Ectodermal cell (in vitro differentiated cells): ENCODE results near the gene NGFR.
A peak's percentile ranks its signal among the peaks of the same experiment; 100 is the strongest.
"Not testable (repeated sequence)": the region's sequence is repeated elsewhere in the genome, so short reads cannot be mapped to it uniquely, and the experiment has no call there.

ENCODE experiments used
- H3K27ac ChIP-seq: 2 replicates; pipeline ENCODE4 v1.7.0; 2013; ENCODE audit warnings: mild to moderate bottlenecking, low read depth, low read length; ENCODE audit not compliant: insufficient read depth, poor library complexity, severe bottlenecking
- H3K27me3 ChIP-seq: 2 replicates; pipeline ENCODE4 v1.7.0; 2013; ENCODE audit warnings: mild to moderate bottlenecking, low read length; ENCODE audit not compliant: insufficient read depth, control insufficient read depth, poor library complexity, severe bottlenecking
- H3K36me3 ChIP-seq: one replicate; pipeline ENCODE4 v1.7.0; 2013; ENCODE audit warnings: low read length; ENCODE audit not compliant: control insufficient read depth, insufficient read depth
- H3K4me1 ChIP-seq: one replicate; pipeline ENCODE4 v1.7.0; 2013; ENCODE audit warnings: low read length; ENCODE audit not compliant: control insufficient read depth, insufficient read depth
- H3K4me3 ChIP-seq: 2 replicates; pipeline ENCODE4 v1.7.0; 2013; ENCODE audit warnings: low read depth, low read length, control low read depth; ENCODE audit not compliant: insufficient read depth
- H3K9me3 ChIP-seq: 2 replicates; pipeline ENCODE4 v1.7.0; 2013; ENCODE audit warnings: mild to moderate bottlenecking, low read length, moderate library complexity; ENCODE audit not compliant: control insufficient read depth
- WGBS, 2 experiments: methylation state at CpG; one replicate each; pipeline ENCODE4 v1.1.7; 2013; ENCODE audit warnings: missing lambda C conversion rate in 2 of 2; 5-methylcytosine and 5-hydroxymethylcytosine counted together

The NGFR gene

GRCh38 chr17:49496183-49496866 is 1.2 kb downstream of the NGFR start:
- peaks cover 56% of the 10 kb centered on the region for H3K27me3 ChIP-seq

GRCh38 chr17:49496867-49497147 is 1.7 kb downstream of the NGFR start:
- WGBS, 2 experiments: 3% methylated on average over 13 of the region's 13 CpGs
- Histone ChIP-seq H3K4me3 (peak overlapping the region; percentile 61), H3K9me3 (no peaks in the 10 kb centered on the region), H3K4me1 (peaks cover 4% of the 10 kb centered on the region), H3K36me3 (no peaks in the 10 kb centered on the region), H3K27ac (no peak overlapping the region), H3K27me3 (peaks cover 56% of the 10 kb centered on the region)

More at GRCh38 chr17:49496183-49496866, 1.2 kb downstream of the NGFR start:
- Histone ChIP-seq H3K9me3 (no peaks in the 10 kb centered on the region), H3K27ac (no peak overlapping the region), H3K4me1 (no peaks in the 10 kb centered on the region), H3K36me3 (no peaks in the 10 kb centered on the region), H3K4me3 (peak overlapping the region; percentile 61)
- WGBS, 2 experiments: 0 to 1% methylated on average over 85 of the region's 85 CpGs

GRCh38 chr17:49497148-49498028 is 2.3 kb downstream of the NGFR start:
- Histone ChIP-seq H3K36me3 (no peaks in the 10 kb centered on the region), H3K27ac (no peak overlapping the region), H3K4me1 (peaks cover 8% of the 10 kb centered on the region), H3K9me3 (no peaks in the 10 kb centered on the region), H3K27me3 (peaks cover 56% of the 10 kb centered on the region), H3K4me3 (peak overlapping the region; percentile 61)
- 1% methylated on average over 74 to 75 of the region's 75 CpGs for WGBS, 2 experiments

DNA sequence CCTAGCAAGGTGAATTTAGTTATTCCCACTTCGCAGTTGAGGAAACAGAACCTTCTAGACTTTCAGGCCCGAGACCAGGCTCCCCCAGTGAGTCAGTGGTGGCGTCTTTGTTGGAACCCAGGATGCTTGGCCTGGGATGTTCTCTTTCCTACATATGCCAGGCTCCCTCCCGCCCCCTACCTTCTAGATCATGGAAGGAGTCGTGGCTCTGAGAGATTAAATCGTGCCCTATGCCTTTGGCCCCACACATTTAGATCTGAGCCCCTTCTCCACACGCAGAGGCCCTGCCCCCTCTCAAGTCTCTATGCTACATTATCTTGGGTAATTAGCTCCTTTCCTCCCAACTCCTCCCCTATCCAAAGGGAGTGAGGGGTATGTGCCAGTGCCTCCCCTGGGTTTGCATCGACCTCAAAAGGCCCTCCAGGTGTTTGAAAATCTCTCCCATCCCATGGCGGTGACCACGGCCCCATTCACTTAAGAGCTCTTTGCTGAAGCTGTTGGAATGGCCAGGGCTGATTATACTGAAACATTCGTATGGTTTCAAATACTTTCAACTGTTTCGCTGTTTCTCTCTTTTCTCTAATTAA is 3.0 kb downstream of the NGFR start:
- peaks cover 12% of the 10 kb centered on the region for H3K4me1 ChIP-seq
- WGBS, 2 experiments: 19 to 20% methylated on average over 12 of the region's 12 CpGs
- H3K27ac ChIP-seq: no peak overlapping the region
- H3K4me3 ChIP-seq: peak overlapping the region; percentile 61
- H3K9me3 ChIP-seq: no peaks in the 10 kb centered on the region
- H3K36me3 ChIP-seq: no peaks in the 10 kb centered on the region
- H3K27me3 ChIP-seq: peaks cover 56% of the 10 kb centered on the region

DNA sequence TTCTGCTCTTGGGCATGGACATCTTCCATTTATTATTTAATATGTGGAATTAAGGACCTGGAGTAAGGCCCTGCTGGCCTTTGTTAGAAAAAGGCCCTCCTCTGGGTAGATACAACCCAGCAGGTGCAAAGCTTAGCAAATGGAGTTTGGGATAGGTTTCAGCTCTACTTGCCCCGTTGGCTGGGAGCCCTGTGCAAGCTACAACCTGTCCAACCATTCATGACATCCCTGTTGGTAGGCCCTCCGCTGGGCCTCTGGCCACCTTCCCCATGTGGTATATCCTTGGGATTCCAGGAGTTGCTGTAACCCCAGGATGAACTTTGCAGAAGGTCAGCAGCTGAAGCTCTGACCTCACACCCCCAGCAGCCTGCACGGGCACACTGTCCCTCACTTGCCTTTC is 6.4 kb downstream of the NGFR start:
- WGBS, 2 experiments: 81 to 82% methylated on average over 3 of the region's 3 CpGs
- peaks cover 12% of the 10 kb centered on the region for H3K4me1 ChIP-seq
- H3K27me3 ChIP-seq: peaks cover 28% of the 10 kb centered on the region
- H3K27ac ChIP-seq: no peak overlapping the region
- H3K9me3 ChIP-seq: no peaks in the 10 kb centered on the region
- no peaks in the 10 kb centered on the region for H3K36me3 ChIP-seq
- no peak overlapping the region for H3K4me3 ChIP-seq

DNA sequence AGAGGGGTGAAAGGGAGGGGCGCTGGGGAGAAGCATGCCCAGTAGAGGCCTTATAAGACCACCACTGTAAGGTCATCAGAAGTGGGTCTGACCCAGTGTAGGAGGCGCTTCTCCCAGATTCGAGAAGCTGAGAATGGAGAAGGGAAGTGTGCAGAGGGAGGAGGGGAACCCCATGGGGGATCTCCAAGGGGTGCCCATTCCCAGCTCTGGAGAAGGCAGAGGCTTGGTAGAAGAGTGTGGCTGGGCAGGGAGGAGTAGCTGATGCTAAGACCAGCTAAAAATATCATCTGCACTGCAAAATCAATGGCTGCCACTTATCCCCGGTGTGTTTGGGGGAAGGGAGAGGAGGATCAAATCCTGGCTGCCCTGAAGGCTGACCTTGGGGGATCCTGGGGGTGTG is 7.2 kb downstream of the NGFR start:
- no peak overlapping the region for H3K4me3 ChIP-seq
- no peaks in the 10 kb centered on the region for H3K36me3 ChIP-seq
- H3K27me3 ChIP-seq: peaks cover 20% of the 10 kb centered on the region
- 70 to 71% methylated on average over 4 of the region's 4 CpGs for WGBS, 2 experiments
- H3K4me1 ChIP-seq: peaks cover 18% of the 10 kb centered on the region
- no peak overlapping the region for H3K27ac ChIP-seq
- no peaks in the 10 kb centered on the region for H3K9me3 ChIP-seq

DNA sequence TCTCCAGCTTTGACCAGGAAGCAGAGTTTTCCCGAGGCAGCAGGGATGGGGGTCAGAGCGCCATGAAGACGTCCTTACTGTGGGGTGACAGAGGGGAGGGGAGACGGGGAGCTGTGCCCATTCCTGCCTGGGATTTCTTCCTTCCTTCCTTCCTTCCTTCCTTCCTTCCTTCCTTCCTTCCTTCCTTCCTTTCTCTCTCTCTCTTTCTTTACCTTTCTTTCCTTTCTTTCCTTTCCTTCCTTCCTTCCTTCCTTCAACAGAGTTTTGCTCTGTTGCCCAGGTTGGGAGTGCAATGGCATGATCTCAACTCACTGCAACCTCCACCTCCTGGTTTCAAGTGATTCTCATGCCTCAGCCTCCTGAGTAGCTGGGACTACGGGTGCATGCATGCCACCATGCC is 7.6 kb downstream of the NGFR start:
- 64 to 70% methylated on average over 5 of the region's 5 CpGs for WGBS, 2 experiments
- H3K27me3 ChIP-seq: peaks cover 16% of the 10 kb centered on the region
- H3K4me3 ChIP-seq, H3K9me3 ChIP-seq, H3K36me3 ChIP-seq, H3K27ac ChIP-seq: not testable (repeated sequence)
- H3K4me1 ChIP-seq: peaks cover 22% of the 10 kb centered on the region

GRCh38 chr17:49504369-49504768 is 9.3 kb downstream of the NGFR start:
- H3K4me3 ChIP-seq: no peak overlapping the region
- H3K27me3 ChIP-seq: no peaks in the 10 kb centered on the region
- H3K4me1 ChIP-seq: peaks cover 38% of the 10 kb centered on the region
- 90 to 94% methylated on average over 4 of the region's 4 CpGs for WGBS, 2 experiments
- no peaks in the 10 kb centered on the region for H3K36me3 ChIP-seq
- no peaks in the 10 kb centered on the region for H3K9me3 ChIP-seq
- no peak overlapping the region for H3K27ac ChIP-seq

GRCh38 chr17:49505854-49506253 is 10.8 kb downstream of the NGFR start:
- WGBS, 2 experiments: 91% methylated on average over 14 of the region's 14 CpGs
- Histone ChIP-seq H3K9me3 (no peaks in the 10 kb centered on the region), H3K27ac (no peak overlapping the region), H3K36me3 (no peaks in the 10 kb centered on the region), H3K27me3 (no peaks in the 10 kb centered on the region), H3K4me3 (no peak overlapping the region), H3K4me1 (peaks cover 39% of the 10 kb centered on the region)

DNA sequence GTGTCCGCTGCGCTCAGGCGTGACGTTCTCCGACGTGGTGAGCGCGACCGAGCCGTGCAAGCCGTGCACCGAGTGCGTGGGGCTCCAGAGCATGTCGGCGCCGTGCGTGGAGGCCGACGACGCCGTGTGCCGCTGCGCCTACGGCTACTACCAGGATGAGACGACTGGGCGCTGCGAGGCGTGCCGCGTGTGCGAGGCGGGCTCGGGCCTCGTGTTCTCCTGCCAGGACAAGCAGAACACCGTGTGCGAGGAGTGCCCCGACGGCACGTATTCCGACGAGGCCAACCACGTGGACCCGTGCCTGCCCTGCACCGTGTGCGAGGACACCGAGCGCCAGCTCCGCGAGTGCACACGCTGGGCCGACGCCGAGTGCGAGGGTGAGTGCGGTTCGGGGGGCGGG is 11.2 kb downstream of the NGFR start:
- no peaks in the 10 kb centered on the region for H3K27me3 ChIP-seq
- no peak overlapping the region for H3K27ac ChIP-seq
- H3K9me3 ChIP-seq: no peaks in the 10 kb centered on the region
- 96% methylated on average over 57 of the region's 57 CpGs for WGBS, 2 experiments
- H3K4me3 ChIP-seq: no peak overlapping the region
- no peaks in the 10 kb centered on the region for H3K36me3 ChIP-seq
- H3K4me1 ChIP-seq: peaks cover 39% of the 10 kb centered on the region
